ENCODE data around the gene CETN1.

DNA sequence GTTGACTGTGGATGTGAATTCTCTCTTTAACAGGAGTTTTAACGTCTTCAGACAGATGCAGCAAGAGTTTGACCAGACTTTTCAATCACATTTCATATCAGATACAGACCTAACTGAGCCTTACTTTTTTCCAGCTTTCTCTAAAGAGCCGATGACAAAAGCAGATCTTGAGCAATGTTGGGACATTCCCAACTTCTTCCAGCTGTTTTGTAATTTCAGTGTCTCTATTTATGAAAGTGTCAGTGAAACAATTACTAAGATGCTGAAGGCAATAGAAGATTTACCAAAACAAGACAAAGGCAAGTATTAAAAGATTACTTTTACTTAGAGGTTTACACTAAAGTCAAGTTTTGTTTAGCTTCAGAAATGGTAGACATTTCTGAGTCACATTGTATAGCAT, 47.1 kb downstream of the CETN1 start:
- TF ChIP-seq, protein P1, sequence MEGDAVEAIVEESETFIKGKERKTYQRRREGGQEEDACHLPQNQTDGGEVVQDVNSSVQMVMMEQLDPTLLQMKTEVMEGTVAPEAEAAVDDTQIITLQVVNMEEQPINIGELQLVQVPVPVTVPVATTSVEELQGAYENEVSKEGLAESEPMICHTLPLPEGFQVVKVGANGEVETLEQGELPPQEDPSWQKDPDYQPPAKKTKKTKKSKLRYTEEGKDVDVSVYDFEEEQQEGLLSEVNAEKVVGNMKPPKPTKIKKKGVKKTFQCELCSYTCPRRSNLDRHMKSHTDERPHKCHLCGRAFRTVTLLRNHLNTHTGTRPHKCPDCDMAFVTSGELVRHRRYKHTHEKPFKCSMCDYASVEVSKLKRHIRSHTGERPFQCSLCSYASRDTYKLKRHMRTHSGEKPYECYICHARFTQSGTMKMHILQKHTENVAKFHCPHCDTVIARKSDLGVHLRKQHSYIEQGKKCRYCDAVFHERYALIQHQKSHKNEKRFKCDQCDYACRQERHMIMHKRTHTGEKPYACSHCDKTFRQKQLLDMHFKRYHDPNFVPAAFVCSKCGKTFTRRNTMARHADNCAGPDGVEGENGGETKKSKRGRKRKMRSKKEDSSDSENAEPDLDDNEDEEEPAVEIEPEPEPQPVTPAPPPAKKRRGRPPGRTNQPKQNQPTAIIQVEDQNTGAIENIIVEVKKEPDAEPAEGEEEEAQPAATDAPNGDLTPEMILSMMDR (IDR thresholded peaks at IDR 0.05; ENCODE audit: borderline replicate concordance, extremely low read depth, low read length, poor library complexity, severe bottlenecking), result no peak
- no peak for TF ChIP-seq EZH2 (IDR thresholded peaks at IDR 0.05; ENCODE audit: borderline replicate concordance, low read depth, low read length, severe bottlenecking)
